ENCODE results near the gene SMTN.

GRCh38 chr22:31055117-31055634, 25.9 kb upstream of the SMTN start:
- no peak for TF ChIP-seq POLR2A (IDR thresholded peaks at IDR 0.05; ENCODE audit: low read depth, low read length)
- TF ChIP-seq, protein P1, sequence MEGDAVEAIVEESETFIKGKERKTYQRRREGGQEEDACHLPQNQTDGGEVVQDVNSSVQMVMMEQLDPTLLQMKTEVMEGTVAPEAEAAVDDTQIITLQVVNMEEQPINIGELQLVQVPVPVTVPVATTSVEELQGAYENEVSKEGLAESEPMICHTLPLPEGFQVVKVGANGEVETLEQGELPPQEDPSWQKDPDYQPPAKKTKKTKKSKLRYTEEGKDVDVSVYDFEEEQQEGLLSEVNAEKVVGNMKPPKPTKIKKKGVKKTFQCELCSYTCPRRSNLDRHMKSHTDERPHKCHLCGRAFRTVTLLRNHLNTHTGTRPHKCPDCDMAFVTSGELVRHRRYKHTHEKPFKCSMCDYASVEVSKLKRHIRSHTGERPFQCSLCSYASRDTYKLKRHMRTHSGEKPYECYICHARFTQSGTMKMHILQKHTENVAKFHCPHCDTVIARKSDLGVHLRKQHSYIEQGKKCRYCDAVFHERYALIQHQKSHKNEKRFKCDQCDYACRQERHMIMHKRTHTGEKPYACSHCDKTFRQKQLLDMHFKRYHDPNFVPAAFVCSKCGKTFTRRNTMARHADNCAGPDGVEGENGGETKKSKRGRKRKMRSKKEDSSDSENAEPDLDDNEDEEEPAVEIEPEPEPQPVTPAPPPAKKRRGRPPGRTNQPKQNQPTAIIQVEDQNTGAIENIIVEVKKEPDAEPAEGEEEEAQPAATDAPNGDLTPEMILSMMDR (IDR thresholded peaks at IDR 0.05; ENCODE audit: extremely low read depth in 1 of 2, insufficient read depth in 1 of 2, low read depth in 1 of 2, low read length in 2 of 2), result no peak
- no peak for TF ChIP-seq POLR2AphosphoS5 (IDR thresholded peaks at IDR 0.05; ENCODE audit: insufficient read depth, low read depth, low read length)
- no peak for TF ChIP-seq EZH2 (IDR thresholded peaks at IDR 0.05; ENCODE audit: borderline replicate concordance, low read depth, low read length, severe bottlenecking)
- TF ChIP-seq, protein P2, sequence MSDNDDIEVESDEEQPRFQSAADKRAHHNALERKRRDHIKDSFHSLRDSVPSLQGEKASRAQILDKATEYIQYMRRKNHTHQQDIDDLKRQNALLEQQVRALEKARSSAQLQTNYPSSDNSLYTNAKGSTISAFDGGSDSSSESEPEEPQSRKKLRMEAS (IDR thresholded peaks at IDR 0.05; ENCODE audit: insufficient read depth, insufficient read length), result no peak
- no peak for TF ChIP-seq MYC (IDR thresholded peaks at IDR 0.05; ENCODE audit: low read depth, low read length)
- TF ChIP-seq JUN (IDR thresholded peaks at IDR 0.05; ENCODE audit: borderline replicate concordance, insufficient read depth, insufficient read length, low read depth), result no peak
